HG03460 (cell line): ENCODE results near the gene EID2B.

ENCODE experiments used
- ATAC-seq: cut with Tn5 transposase; IDR thresholded peaks from one replicate; pipeline ENCODE4 v1.9.1; 2021; ENCODE audit not compliant: unreplicated experiment

The EID2B gene

GRCh38 chr19:39533003-39533512 is 406 bp upstream of the EID2B start:
- ATAC-seq, result no peak

- no peak for ATAC-seq
Observed at GRCh38 chr19:39531834-39532232, 819 bp downstream of the EID2B start.

GRCh38 chr19:39525205-39525604 is 7.4 kb downstream of the EID2B start:
- ATAC-seq, result no peak

- no peak for ATAC-seq
Observed at GRCh38 chr19:39524495-39524894, 8.2 kb downstream of the EID2B start.

GRCh38 chr19:39520541-39521484 is 11.8 kb downstream of the EID2B start:
- ATAC-seq, result no peak

GRCh38 chr19:39518975-39519374 is 13.7 kb downstream of the EID2B start:
- ATAC-seq, result no peak

- no peak for ATAC-seq
Observed at GRCh38 chr19:39518458-39518857, 14.2 kb downstream of the EID2B start.

- ATAC-seq, result no peak
Observed at GRCh38 chr19:39517432-39517831, 15.2 kb downstream of the EID2B start.

GRCh38 chr19:39516270-39516669 is 16.4 kb downstream of the EID2B start:
- ATAC-seq, result no peak

GRCh38 chr19:39515551-39516191 is 17.0 kb downstream of the EID2B start:
- no peak for ATAC-seq

- ATAC-seq, result no peak
Observed at GRCh38 chr19:39514840-39515550, 17.7 kb downstream of the EID2B start, which contains the start of gene SELENOV. Gene SELENOV, plus strand, starts transcription at chr19:39515139. Its CDS starts 74 bp downstream, at chr19:39515213.

GRCh38 chr19:39512988-39513387 is 19.7 kb downstream of the EID2B start:
- no peak for ATAC-seq

- no peak for ATAC-seq
Observed at GRCh38 chr19:39509233-39509632, 23.4 kb downstream of the EID2B start.

- no peak for ATAC-seq
Observed at GRCh38 chr19:39508629-39509028, 24.0 kb downstream of the EID2B start.

- no peak for ATAC-seq
Observed at GRCh38 chr19:39507715-39508364, 24.8 kb downstream of the EID2B start.

- ATAC-seq, result no peak
Observed at GRCh38 chr19:39506944-39507714, 25.5 kb downstream of the EID2B start.

GRCh38 chr19:39506598-39506943 is 26.1 kb downstream of the EID2B start:
- no peak for ATAC-seq

- no peak for ATAC-seq
Observed at GRCh38 chr19:39502640-39503417, 29.8 kb downstream of the EID2B start.

GRCh38 chr19:39501340-39501739 is 31.3 kb downstream of the EID2B start:
- no peak for ATAC-seq
